Measurements from ENCODE around the gene NKX2-8.

NKX2-8 gene
- total RNA-seq, result 0 reads per million in 2 donors

GRCh38 chr14:36582011-36582873, at the start of gene NKX2-8:
Gene NKX2-8, minus strand, starts transcription at chr14:36582614. Its CDS starts 225 bp downstream, at chr14:36582389.
- no peak for DNase-seq

DNA sequence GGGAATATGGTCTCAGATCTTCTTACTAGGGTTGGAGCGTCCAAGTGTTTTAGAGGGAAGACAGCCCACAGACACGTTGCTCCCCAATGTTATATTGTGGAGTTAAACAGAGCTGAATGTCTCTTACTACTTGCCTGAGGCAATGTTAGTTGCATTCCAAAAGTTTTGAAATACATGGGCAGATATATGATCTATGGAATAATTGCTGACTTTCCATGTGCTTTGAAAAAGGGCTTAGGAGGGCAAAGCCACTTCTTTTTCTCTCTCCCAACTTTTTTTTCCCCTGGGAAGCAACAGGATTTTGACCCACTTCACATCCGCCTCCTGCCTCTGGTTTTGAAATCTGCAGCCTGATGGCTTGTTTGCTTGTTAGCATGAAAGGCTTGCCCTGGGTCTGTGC, 45.6 kb upstream of the NKX2-8 start:
- no peak for DNase-seq

DNA sequence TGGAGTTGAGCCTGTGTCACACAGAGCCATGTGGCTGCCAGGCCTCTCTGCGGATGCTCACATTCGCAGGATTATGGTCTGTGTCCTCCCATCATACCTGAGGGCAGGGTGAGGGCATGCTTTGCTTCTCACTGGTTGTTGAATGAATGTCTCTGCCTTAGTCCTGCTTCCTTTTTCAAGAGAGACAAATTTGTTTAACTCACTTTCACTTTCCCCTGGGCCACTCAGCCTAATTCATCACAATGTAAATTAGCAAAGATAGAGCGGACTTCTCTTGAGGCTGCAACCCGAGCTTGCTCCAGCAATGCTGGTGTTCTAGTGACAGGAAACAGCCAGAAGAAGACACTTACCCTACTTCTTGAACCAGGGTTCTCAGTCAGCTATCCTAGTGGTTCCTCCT, 43.7 kb upstream of the NKX2-8 start:
- no peak for DNase-seq

GRCh38 chr14:36625436-36625835, 43.0 kb upstream of the NKX2-8 start:
- no peak for DNase-seq

DNA sequence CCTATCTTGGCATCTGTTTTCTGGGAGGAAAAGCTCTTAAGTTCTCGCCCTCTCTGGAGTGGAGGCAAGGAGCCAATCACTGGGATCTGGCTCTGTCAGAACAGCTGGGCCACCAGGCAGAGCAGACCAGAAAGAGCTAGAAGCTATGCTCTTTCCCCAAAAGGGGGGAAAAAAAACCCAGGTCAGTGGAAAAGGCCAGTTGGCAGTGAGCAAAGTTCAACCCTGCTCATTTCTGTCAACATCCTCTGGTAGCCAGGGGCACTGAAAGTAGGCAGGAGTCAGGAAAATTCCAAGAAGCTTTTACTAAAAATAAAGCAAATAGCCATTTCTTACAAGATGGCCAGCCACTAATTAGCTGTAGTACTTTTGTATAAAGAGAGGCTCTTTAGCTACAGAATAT, 42.6 kb upstream of the NKX2-8 start:
- DNase-seq, result no peak

- DNase-seq, result no peak
These were observed 37.4 kb upstream of the NKX2-8 start for GRCh38 chr14:36619853-36620252.

GRCh38 chr14:36619131-36619530, 36.7 kb upstream of the NKX2-8 start:
- DNase-seq, result no peak

DNA sequence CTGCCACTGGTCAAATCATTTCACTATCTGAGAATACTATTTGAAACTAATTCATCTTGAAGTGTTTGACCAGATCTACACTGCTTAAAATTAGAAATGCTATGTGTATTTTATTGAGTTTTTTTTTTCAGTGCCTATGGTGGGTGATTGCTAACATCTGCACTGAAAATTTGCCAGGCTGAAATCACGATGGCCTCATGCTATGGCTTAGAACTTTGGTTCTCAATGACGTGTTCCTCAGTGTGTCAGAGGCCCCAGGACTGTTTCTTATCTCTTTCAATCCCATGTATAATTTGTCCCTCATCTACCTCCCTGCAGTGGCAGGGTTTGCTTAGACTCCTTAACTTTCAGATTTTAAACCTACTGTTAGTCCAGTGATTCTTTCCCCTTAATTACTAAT, 36.2 kb upstream of the NKX2-8 start:
- DNase-seq, result no peak

DNA sequence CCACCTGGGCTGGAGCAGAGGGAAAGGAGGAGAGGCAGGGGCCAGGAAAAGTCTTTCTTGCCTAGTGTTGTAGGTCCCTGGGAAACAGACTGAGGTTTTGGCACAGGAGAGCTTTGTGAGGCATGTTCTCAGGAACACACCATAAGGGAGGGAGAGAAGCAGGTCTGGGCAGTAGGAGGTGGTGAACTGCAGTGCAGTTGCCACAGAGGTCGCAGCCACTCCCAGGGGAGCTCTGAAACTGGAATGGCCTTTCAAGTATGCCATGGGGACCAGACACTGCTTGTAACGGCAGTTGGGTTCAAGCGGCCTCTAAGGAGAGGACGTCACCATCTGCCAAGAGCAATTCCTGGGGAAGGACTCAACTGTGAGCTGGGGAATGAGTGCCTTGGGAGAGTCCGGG, 35.4 kb upstream of the NKX2-8 start:
- DNase-seq, result no peak

- no peak for DNase-seq
These were observed 23.1 kb upstream of the NKX2-8 start for GRCh38 chr14:36605506-36605857.

DNA sequence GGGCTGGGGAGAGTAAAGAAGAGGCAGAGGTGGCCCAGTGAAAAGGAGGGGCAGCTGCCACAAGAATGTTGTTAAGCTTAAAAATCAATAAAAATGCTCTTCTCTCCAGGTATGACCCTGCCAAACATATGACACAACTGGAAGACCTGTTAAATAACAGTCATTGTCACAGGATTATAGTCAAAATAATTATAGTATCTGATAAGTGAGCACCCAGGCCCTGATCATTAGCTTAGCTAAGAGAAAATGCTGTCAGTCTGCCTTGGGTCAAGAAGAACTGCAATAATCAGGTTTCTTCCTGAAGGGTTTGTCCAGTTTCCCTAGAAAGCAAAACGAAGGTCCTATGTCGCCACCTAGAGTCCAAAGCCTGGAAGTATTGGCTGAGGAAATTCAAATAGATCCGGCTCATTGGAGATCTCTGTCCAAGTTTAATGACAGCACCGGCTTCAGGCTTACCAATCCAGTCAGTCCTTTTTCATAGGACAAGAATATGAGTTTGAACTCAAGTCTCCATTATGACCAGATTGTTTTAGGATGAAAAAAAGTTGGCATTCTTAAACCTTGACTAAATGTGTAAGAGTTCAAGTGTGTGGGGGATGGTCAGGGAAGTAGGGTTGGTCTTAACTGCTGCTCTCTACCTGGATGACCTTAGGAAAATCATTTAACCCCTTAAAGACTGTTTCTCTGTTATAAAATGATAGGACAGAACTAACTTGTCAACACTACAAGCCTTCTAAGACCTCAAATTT, 22.5 kb upstream of the NKX2-8 start:
- DNase-seq, result no peak

DNA sequence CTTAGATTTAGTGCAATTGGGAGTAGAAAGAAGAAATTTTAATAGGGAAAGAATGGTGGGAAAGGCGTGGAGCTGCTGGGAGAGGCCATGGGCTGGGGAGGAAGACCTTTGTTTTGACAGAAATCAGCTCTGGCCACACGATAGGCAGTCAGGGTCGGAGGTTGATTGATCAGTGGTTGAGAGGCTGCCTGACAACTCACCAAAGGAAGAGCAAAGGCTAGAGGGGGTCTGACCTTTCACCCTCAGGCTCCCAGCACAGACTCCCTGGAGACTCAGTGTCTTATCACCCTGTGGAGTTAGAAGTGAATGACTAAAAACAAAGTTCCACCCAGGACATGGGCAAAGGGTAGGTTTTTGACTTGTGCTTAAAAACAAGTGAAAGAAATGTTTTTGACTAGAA, 18.0 kb upstream of the NKX2-8 start:
- no peak for DNase-seq

DNA sequence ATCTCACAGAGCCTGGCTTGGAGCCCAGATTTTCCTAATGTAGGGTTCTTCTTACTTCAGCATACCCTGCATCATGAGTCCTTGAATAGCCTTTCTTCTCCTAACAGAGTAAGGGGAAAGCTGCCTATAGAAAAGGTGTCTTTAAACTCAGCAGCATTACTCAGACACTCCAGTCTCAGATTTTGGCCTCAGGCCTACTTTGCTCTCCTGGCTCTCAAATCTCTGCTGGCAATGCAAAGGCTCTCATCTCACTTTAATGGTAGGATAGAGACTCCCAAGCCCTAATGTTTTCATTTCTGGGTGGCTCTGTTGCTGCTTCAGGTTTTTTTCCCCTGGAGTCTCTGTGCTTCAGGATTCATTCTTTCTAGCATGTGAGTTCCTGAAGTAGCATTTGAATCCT, 9.1 kb upstream of the NKX2-8 start:
- DNase-seq, result no peak

GRCh38 chr14:36588788-36589187, 6.4 kb upstream of the NKX2-8 start:
- DNase-seq, result no peak

DNA sequence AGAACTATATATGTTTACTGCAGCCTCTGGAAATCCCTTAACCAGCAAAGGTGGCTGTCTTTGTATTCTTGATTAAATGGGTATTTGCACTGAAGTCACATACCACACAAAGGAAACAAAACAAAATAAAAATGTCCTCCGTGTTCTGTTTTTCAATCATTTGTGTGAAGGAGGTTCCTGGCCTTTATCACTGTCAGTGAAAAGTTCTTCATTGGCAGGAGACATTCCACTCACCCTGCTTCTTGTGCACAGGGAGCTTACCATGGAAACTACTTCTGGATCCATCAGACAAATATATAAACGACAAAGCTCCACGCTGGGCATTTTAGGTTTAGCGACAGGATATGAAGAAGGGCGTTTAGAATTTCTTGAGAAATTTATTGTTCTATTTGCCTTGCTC, 5.7 kb upstream of the NKX2-8 start:
- no peak for DNase-seq

DNA sequence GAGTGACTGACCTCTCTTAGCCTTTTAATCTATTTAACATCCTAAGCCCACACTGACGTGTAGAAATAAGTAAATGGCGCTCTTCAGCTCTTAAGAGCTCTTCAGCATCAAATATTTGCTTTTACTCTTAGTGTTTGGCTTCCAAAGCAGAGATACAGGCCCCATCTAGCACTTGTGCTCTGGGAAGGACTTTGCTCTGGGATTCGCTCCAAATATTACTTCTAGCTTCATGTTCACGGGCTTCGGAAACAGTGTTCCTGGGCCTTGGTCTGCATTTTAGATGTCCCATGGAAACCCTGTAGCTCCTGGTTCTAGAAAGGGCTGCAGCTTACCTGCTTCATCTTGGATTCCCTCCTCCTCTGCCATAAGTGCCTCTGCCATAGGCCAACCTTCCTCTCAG, 2.7 kb upstream of the NKX2-8 start:
- no peak for DNase-seq

DNA sequence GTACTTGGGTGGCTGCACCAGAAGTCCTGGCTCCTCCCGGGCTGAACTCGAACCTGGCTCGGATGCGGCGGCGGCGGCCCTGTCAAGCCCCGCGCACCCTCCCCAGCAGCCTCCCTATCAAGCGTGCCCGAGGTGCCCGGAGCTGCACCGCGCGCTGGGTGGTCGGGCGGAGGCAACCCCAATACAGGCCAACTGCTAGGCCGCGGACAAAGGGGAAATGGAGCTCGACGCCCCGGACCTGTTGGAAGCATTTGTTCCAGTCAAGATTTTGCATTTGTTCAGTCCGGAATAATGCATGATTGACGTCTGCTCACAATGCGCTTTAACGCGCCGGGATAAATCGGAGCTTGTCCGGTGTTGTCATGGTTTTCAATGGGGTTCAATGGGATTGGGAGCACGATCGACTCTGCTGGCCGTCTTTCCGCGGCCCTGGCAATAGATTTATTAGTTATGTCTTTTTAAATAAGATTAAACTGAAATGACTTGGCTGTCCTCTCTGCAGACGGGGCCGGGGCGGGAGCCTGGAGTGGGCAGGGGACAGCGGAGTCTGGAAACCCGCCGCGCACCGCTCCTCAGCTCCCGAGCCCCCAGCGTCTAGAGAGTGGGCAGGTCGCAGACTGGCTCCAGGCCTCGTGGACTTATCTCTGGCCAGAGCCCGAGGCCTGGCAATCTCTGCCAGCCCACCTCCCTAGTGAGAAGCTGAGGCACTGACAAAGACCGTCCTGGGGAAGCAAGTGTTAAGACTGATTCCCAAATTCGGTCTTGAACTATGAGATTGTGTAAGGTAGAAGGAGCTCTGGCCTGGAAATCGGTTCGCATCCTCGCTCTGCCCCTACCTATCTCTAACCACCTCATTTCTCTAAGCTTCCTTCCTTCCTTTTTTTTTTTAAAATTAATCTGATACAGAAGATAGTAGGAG, 1.7 kb upstream of the NKX2-8 start:
- DNase-seq, result no peak

- DNase-seq, result no peak
These were observed 953 bp upstream of the NKX2-8 start for GRCh38 chr14:36583242-36583892.

GRCh38 chr14:36582874-36583241, 444 bp upstream of the NKX2-8 start:
- DNase-seq, result no peak

GRCh38 chr14:36580856-36581831, 1.3 kb downstream of the NKX2-8 start:
- no peak for DNase-seq

DNA sequence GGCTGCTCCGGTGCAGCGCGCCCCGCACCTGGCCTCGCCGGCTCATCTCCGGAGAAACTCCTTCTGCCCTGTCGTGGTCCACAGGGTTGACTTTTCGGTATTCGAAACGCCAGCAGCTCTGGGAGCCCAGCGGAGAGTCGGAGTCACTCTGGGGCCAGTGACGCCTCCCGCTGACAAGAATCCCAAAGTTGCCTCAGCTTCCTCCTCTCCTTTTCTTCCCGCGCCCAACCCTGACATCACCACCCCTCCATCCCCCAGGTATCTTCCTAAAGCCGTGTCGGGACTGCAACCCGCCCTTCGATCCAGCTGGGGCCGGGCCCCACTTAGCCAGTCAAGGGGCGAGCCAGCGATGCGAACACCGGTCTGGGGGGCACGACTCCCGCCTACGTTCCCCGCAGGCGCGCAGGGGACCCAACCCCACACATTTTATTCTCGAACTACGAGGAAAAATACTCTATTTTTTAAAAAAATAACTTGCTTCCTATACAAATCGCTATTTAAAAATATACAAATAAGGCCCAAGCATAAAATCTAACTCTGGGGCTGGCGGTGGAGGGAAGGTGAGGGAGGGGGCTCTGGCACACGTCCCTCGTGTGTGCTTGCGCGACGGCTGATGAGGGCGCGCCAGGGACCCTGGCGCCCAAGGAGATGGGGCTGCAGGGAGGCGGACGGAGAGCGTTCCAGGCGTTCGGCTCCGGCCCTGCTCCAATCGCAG, 2.1 kb downstream of the NKX2-8 start:
- DNase-seq, result no peak
